HEK293 (cell line): ENCODE measurements around the gene VWF.

ENCODE experiments used
- ATF2 ChIP-seq: fragments of 450-650 bp; formaldehyde crosslinking; IDR thresholded peaks from 2 replicates; pipeline ENCODE4 v1.5.1; 2016; ENCODE audit warnings: missing biosample characterization, missing genetic modification characterization, low read depth
- CTCF ChIP-seq: fragments of 450-650 bp; formaldehyde crosslinking; IDR thresholded peaks from 2 replicates; pipeline ENCODE4 v1.5.1; 2016; ENCODE audit warnings: missing biosample characterization, missing genetic modification characterization
- ZFP37 ChIP-seq: fragments of 450-650 bp; formaldehyde crosslinking; IDR thresholded peaks from 2 replicates; pipeline ENCODE4 v1.5.1; 2016; ENCODE audit warnings: missing biosample characterization, missing genetic modification characterization
- ZNF10 ChIP-seq: fragments of 450-650 bp; formaldehyde crosslinking; IDR thresholded peaks from 2 replicates; pipeline ENCODE4 v1.5.1; 2017; ENCODE audit warnings: missing biosample characterization, missing genetic modification characterization
- ZNF423 ChIP-seq: fragments of 450-650 bp; formaldehyde crosslinking; IDR thresholded peaks from 2 replicates; pipeline ENCODE4 v1.5.1; 2016; ENCODE audit warnings: missing biosample characterization, missing genetic modification characterization

GRCh38 chr12:6026998-6027397 is 97.5 kb downstream of the VWF start:
- TF ChIP-seq CTCF (tag by site-specific recombination): no peak
- no peak for TF ChIP-seq ZNF10 (tag by site-specific recombination)
- no peak for TF ChIP-seq ATF2 (tag by site-specific recombination)
- TF ChIP-seq ZFP37: no peak
- no peak for TF ChIP-seq ZNF423 (tag by site-specific recombination)
